HG02852 (cell line): ENCODE data around the gene HMG20B.
"Not testable (repeated sequence)": the region's sequence is repeated elsewhere in the genome, so short reads cannot be mapped to it uniquely, and the experiment has no call there.

Experiments used
- ATAC-seq: cut with Tn5 transposase; IDR thresholded peaks from one replicate; pipeline ENCODE4 v1.9.1; 2021; ENCODE audit warnings: mild to moderate bottlenecking, moderate library complexity; ENCODE audit not compliant: unreplicated experiment

HMG20B gene

DNA sequence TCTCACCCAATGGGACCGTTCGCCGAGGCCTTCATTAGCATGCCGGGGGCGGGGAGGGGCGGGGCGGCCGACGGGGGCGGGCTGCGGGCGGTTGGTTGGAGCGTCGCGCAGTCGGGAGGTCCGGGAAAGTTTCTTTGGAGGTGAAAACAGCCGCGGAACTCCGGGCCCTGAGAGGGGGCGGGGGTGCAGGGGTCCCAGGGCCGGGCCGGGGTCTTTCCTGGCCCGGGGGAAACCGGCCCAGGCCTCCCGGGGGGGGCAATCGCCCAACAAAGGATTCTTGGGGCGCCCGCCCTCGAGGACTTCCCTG, at the start of gene HMG20B:
Gene HMG20B, plus strand, starts transcription at position 90 of the 307 bp plus-strand sequence. CDS start 366 bp downstream, outside the sequence.
- ATAC-seq, result peak; percentile 4

DNA sequence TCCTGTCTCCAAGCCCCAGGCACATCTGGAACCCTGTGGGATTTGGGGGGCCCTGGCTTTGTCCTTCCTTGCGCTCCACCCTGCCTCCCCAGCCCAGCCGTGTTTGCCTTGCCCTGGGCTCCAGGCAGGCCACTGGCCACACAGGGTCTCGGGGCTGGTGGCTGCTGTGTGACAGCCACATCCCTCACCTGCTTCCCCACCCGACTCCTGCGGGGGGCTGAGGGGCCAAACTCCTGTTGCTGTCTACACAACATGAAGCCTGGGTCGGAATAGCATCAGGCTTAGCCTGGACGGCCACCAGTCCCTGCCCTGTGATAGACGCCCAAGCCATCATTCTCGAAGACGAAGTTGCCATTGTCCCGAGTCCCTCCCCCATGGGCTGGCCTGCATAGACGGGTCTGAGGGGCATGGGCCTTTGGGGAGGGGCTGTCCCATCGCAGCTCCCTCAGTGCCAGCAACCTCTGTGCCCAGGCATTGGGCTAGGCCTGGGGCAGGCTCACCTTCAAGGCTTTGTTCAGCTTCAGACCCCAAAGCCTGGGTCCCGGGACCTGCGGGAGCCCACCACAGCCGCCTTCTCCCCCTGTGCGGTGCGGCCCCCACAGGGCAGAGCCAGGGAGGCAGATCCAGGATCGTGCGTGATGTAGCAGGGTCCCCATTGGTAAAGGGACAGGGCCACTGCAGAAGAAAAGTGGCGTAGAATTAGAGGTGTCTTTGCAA, 49.2 kb upstream of the HMG20B start:
- no peak for ATAC-seq

DNA sequence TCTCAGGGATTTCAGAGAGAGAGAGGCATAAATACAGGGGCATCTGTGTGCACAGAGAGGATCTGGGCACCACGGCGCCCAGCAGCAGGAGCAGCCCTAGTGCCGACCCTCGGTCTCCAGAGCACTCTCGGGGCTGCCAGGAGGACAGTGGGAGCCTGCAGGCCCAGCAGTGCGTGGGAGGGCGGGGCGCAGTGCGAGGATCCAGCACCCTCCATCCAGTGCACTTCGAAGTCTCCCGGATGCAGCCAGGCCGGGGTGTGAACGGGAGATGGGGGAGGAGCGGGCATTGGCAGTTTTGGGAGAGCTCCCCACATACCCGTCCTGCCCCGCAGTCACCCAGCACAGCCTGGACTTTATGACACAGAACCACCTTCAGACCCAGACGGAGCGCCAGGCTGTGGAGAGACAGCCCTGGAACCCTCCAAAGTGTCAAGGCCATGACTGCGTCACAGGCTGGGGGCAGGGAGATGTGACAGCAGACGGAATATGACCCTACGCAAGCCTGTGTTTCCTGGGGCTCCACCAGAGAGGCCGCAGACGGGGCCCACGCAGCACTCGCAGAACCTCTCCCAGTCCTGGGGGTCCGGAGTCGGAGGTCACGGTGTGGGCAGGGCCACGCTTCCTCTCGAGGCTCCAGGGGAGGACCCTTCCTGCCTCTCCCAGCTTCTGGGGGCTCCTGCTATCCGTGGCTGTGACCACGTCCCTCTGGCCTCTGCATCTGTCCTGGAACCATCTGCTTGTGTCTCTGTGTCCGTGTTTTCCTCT, 48.5 kb upstream of the HMG20B start:
- ATAC-seq, result no peak

DNA sequence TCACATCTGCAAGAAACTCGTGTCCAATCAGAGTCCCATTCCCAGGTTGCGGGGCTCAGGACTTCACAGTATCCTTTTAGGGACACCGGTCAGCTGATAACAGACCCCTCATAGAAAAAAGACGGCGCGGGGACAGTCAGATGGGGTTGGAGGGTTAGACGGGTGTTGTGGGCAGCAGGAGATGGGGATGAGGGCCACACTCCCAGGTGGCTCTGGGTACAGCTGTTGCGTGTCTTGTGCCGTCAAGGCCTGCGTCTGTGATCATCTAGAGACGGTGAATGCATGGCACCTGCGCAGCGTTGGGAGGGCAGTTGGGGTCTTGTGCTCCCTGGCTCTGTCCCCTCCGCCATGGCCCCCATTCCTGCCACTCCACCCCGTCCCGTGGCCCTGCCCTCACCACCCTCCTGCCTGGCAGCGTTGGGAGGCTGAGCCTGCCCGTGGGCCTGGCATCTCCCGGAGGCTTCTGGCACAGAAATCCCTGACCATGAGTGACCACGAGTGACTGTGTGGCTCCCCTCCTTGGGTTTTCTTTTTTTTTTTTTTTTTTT, 47.8 kb upstream of the HMG20B start:
- no peak for ATAC-seq

DNA sequence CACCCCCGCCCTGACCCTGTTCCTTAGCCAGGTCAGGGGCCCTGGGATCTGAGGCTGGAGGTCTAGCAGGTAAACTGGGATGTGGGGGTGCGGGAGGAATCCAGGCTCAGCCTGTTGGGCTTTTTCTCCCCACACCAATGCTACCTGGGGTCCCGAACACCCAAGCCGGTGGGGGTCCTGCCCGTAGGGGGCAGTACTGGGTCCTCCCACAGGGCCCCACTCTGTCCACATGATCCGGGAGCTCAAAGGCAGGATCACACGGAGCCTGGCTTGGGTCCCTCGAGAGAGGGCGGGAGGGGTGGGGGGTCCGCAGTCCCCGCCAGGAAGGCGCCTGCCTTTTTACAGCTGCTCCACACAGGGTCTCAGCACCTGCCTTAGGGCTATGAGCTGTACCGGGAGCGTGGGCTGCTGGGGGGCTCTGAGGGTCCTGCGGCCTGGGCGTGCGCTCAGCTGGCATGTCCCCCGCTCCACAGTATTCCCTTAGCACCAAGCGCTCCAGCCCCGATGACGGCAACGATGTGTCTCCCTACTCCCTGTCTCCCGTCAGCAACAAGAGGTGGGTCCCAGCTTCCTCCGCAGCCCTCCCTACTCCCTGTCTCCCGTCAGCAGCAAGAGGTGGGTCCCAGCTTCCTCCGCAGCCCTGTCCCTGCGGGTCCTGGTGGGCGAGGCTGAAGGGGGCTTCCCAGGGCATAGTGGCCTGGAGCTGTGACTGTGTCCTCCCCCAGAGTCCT, 46.1 kb upstream of the HMG20B start:
- ATAC-seq, result no peak

DNA sequence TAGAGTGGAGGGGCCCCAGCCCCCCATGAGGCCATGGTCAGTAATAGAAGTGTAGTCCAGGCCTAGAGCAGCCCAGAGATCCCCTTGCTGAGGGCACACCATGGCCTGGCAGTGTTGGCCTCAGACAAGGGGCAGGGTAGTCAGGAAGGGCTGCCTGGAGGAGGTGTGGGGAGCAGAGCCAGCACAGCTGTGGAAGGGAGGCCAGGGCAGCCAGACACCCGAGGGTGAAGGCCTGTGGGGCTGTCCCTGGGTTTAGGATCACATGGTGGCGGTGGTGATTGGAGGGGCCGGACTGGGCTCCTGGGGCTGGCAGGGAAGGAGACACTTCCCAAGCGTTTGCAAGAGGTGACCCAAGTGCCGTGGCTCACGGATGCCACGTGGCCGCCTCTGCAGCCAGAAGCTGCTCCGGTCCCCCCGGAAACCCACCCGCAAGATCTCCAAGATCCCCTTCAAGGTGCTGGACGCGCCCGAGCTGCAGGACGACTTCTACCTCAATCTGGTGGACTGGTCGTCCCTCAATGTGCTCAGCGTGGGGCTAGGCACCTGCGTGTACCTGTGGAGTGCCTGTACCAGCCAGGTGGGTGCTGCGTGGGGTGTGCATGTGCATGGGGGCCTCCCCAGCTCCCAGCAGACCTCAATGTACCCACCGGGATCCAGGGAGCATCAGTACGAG, 45.4 kb upstream of the HMG20B start:
- ATAC-seq, result no peak

DNA sequence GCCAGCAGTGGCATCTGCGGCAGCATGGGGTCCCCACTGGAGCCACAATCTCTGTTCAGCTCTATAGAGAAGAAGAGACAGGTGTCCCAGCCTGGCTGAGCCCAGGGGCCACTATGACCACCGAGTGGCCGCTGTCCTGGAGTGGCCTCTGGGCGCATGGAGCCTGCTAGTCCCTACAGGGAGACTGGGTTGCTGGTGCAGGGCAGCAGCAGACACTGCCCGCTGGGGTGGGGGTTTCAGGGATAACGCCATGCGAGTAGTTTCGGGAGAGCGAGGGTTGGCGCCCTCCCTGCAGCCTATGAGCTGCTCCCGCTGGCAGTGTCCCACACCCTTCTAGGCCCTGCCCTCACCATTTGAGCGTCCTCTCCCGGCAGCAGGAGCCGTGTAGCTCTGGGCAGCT, 44.7 kb upstream of the HMG20B start:
- no peak for ATAC-seq

DNA sequence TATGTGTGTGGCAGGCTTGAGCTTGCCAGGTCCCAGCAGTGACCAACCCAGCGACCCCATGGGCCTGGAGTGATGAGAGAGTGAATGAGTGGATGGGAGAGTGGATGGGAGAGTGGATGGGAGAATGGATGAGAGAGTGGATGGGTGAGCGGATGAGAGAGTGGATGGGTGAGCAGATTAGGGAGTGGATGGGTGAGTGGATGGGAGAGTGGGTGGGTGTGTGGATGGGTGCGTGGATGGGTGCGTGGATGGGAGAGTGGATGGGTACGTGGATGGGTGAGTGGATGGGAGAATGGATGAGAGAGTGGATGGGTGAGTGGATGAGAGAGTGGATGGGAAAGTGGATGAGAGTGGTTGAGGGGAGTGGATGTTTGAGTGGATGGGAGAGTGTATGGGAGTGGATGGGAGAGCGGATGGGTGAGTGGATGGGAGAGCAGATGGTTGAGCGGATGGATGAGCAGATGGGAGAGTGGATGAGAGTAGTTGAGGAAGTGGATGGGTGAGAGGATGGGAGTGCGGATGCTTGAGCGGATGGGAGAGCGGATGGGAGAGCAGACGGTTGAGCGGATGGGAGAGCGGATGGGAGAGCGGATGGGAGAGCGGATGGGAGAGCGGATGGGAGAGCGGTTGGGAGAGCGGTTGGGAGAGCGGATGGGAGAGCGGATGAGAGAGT, 44.1 kb upstream of the HMG20B start:
- ATAC-seq, result no peak

DNA sequence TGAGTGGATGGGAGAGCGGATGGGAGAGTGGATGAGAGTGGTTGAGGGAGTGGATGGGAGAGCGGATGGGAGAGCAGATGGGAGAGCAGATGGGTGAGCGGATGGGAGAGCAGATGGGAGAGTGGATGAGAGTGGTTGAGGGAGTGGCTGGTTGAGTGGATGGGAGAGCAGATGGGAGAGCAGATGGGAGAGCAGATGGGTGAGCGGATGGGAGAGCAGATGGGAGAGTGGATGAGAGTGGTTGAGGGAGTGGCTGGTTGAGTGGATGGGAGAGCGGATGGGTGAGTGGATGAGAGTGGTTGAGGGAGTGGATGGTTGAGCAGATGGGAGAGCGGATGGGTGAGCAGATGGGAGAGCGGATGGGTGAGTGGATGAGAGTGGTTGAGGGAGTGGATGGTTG, 43.4 kb upstream of the HMG20B start:
- ATAC-seq, result not testable (repeated sequence)

DNA sequence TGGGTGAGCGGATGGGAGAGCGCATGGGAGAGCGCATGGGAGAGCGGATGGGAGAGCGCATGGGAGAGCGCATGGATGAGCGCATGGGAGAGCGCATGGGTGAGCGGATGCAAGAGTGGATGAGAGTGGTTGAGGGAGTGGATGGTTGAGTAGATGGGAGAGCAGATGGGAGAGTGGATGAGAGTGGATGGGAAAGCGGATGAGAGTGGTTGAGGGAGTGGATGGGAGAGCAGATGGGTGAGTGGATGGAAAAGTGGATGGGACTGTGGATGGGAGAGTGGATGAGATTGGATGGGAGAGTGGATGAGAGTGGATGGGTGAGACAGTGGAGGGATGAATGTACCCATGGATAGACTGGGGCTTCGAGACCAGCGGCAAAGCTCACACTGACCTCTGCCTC, 42.4 kb upstream of the HMG20B start:
- ATAC-seq, result no peak

DNA sequence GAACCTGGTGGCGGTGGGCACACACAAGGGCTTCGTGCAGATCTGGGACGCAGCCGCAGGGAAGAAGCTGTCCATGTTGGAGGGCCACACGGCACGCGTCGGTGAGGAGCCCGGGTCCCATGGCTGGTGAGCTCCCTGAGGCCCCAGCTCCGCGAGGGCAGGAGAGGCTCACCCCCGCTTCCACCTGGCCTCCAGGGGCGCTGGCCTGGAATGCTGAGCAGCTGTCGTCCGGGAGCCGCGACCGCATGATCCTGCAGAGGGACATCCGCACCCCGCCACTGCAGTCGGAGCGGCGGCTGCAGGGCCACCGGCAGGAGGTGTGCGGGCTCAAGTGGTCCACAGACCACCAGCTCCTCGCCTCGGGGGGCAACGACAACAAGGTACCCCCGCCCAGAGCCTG, 41.0 kb upstream of the HMG20B start:
- no peak for ATAC-seq

DNA sequence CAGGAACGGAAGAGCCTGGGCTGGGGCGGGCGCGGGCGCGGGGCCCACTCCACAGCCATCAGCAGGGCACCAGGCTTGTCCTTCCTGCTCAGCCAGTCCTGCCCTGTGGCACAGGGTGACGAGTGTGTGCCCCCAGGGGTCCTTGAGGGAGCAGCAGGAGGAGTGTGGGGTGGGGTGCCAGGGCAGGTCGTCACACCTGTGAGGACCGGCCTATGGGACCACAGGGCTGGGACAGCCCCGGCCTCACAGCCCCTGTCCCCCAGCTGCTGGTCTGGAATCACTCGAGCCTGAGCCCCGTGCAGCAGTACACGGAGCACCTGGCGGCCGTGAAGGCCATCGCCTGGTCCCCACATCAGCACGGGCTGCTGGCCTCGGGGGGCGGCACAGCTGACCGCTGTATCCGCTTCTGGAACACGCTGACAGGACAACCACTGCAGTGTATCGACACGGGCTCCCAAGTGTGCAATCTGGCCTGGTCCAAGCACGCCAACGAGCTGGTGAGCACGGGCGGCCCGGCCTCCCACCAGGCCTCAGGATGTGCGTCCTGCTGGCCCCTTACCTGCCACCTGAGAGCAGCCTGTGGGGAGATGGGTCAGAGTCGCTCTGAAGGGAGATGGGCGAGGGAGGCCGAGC, 40.5 kb upstream of the HMG20B start:
- no peak for ATAC-seq

DNA sequence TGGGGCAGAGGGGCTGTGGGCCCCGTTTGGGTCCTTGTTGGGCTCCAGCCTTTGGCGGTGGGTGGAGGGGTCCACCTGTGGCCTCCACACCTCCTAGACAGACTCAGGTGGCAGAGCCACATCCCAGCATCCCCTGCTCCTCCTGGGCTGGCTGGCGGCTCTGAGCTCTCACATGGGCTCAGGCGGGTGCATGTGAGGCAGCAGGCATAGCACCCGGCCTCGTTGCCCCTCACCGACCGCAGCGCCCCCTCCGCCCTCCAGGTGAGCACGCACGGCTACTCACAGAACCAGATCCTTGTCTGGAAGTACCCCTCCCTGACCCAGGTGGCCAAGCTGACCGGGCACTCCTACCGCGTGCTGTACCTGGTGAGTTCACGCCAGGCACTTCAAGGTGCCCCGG, 39.7 kb upstream of the HMG20B start:
- no peak for ATAC-seq

DNA sequence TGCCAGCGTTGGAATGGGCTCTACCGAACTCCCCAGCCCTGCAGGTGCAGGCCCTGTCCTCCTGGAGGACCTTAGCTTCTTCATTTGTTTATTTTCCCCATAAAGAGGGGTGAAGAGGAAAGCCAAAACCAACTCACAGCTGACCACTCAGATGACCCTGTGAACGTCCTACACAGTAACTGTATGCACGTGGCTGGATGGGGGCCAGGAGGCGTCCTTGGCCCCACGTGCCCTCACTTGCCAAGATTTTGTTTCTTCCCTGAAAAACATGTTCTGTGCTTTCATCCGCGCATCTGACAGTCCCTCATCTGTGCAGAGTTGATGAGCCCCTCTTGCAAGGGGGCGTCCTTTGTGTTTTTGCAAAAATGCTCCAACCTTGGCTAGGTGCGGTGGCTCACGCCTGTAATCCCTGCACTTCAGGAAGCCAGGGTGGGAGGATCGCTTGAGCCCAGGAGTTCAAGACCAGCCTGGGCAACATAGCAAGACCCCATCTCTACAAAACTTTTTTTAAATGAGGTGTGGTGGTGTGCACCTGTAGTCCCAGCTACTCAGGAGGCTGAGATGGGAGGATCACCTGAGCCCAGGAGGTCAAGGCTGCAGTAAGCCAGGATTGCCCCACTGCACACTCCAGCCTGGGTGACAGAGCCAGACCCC, 39.1 kb upstream of the HMG20B start:
- no peak for ATAC-seq

DNA sequence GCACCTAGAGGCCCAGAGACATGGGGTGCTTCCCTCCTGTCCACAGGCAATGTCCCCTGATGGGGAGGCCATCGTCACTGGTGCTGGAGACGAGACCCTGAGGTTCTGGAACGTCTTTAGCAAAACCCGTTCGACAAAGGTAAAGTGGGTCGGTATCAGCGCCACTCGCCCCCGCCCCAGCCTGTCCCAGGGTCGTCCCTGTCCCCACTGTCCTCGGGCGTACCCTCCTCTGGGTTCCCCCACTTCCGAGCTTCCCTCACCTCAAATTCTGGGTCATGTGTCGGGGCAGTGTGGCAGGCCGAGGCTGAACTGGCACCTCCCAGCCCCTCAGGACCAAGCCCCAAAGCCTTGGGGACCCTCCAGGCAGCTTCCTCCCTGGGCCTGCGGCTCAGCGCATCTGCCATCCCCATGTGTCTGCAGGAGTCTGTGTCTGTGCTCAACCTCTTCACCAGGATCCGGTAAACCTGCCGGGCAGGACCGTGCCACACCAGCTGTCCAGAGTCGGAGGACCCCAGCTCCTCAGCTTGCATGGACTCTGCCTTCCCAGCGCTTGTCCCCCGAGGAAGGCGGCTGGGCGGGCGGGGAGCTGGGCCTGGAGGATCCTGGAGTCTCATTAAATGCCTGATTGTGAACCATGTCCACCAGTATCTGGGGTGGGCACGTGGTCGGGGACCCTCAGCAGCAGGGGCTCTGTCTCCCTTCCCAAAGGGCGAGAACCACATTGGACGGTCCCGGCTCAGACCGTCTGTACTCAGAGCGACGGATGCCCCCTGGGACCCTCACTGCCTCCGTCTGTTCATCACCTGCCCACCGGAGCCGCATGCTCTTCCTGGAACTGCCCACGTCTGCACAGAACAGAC, 38.1 kb upstream of the HMG20B start:
- ATAC-seq, result no peak

DNA sequence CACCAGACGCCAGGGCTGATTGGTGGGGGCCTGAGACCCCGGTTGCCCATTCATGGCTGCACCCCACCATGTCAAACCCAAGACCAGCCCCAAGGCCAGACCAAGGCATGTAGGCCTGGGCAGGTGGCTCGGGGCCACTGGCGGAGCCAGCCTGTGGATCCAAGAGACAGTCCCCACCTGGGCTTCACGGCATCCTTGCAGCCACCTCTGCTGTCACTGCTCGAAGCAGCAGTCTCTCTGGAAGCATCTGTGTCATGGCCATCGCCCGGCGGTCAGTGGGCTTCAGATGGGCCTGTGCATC, 37.6 kb upstream of the HMG20B start:
- no peak for ATAC-seq

DNA sequence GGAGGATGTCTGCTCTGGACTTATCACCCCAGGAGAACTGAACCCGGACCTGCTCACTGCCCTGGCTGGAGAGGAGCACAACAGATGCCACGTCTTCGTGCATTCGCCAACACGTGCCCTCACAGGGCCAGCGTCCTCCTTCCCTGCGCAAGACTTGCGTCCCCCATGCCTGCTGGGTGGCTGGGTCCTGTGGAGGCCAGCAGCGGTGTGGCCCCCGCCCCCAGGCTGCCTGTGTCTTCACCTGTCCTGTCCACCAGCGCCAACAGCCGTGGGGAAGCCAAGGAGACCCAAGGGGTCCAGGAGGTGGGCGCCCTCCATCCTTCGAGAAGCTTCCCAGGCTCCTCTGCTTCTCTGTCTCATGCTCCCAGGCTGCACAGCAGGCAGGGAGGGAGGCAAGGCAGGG, 37.2 kb upstream of the HMG20B start:
- ATAC-seq, result no peak

DNA sequence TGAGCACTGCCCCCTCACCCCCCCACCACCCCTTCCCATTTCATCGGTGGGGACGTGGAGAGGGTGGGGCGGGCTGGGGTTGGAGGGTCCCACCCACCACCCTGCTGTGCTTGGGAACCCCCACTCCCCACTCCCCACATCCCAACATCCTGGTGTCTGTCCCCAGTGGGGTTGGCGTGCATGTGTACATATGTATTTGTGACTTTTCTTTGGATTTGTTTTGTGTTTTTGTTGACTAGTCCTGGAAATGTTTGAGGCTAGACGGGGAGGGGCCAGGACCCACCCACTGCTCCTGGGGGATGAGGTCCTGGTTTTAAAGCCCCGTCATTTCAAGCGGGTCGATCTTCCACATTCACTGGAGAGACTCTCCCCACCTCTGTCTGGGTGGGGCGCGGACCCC, 36.8 kb upstream of the HMG20B start:
- ATAC-seq, result no peak
